IMR-90 (cell line): ENCODE data around the gene COTL1. TPM values are rescaled to one million over a fixed set of nuclear protein-coding genes. Genes with fewer than 3 reads are reported as not detected.

Experiments
- ATAC-seq: fragments of 200-7000 bp; cut with Tn5 transposase; 2 replicates; pipeline ENCODE4 v1.9.1; 2020; ENCODE audit warnings: low read depth, mild to moderate bottlenecking, moderate library complexity
- BruUV-seq: library from RNA; stranded (reverse); fragments of 400-500 nt; replicated peaks from 2 replicates; lab custom pipeline; 2021; lab: Mats Ljungman, UMichigan
- CTCF ChIA-PET: fragments of 300-600 bp; formaldehyde crosslinking; extraction: SDS; loops from one replicate; lab custom pipeline; 2021; ENCODE audit warnings: antibody characterized with exemption; lab: Yijun Ruan, JAX
- POLR2A ChIA-PET: fragments of 300-600 bp; sonication (Branson Sonifier 250); formaldehyde crosslinking; loops from one replicate; lab custom pipeline; 2022; ENCODE audit warnings: antibody characterized with exemption; ENCODE audit not compliant: unreplicated experiment; lab: Charles Lee
- DNase-seq: peaks from one replicate; pipeline ENCODE4 v3.0.0; 2013
- H2AFZ ChIP-seq: replicated peaks from 2 replicates; pipeline ENCODE3; 2013; ENCODE audit warnings: low read length, mild to moderate bottlenecking; ENCODE audit not compliant: poor library complexity
- H2AK5ac ChIP-seq: 2 replicates; pipeline ENCODE4 v1.6.1; 2013; ENCODE audit warnings: low read depth, low read length, inconsistent platforms
- H2AK9ac ChIP-seq: replicated peaks from 2 replicates; pipeline ENCODE3; 2013; ENCODE audit warnings: mild to moderate bottlenecking, low read depth, low read length, moderate library complexity; ENCODE audit not compliant: poor library complexity
- H2BK120ac ChIP-seq: 2 replicates; pipeline ENCODE4 v1.6.1; 2013; ENCODE audit warnings: low read depth, low read length, inconsistent platforms
- H2BK15ac ChIP-seq: 3 replicates; pipeline ENCODE4 v1.6.1; 2013; ENCODE audit warnings: low read depth, low read length, inconsistent platforms
- H2BK20ac ChIP-seq: 2 replicates; pipeline ENCODE4 v1.6.1; 2013; ENCODE audit warnings: low read depth, mild to moderate bottlenecking, inconsistent platforms, low read length, moderate library complexity
- H2BK5ac ChIP-seq: 2 replicates; pipeline ENCODE4 v1.6.1; 2013; ENCODE audit warnings: mild to moderate bottlenecking, low read depth, low read length, inconsistent platforms; ENCODE audit not compliant: poor library complexity, severe bottlenecking
- H3K14ac ChIP-seq: replicated peaks from 2 replicates; pipeline ENCODE4 v1.6.1; 2013; ENCODE audit warnings: low read depth, low read length, inconsistent platforms
- H3K18ac ChIP-seq: 2 replicates; pipeline ENCODE4 v1.6.1; 2013; ENCODE audit warnings: low read depth, low read length, control low read depth
- H3K23ac ChIP-seq: 2 replicates; pipeline ENCODE4 v1.6.1; 2013; ENCODE audit warnings: low read depth, low read length, inconsistent platforms
- H3K27ac ChIP-seq: 2 replicates; pipeline ENCODE4 v1.5.1; 2013; ENCODE audit warnings: mild to moderate bottlenecking, control low read depth, low read length; ENCODE audit not compliant: insufficient read depth
- H3K27me3 ChIP-seq: 2 replicates; pipeline ENCODE4 v1.6.1; 2013; ENCODE audit warnings: low read length; ENCODE audit not compliant: control insufficient read depth, insufficient read depth
- H3K36me3 ChIP-seq: 2 replicates; pipeline ENCODE4 v1.6.1; 2013; ENCODE audit warnings: low read length, mixed read lengths; ENCODE audit not compliant: control insufficient read depth, insufficient read depth
- H3K4ac ChIP-seq: 2 replicates; pipeline ENCODE4 v1.6.1; 2013; ENCODE audit warnings: low read depth, low read length, inconsistent platforms
- H3K4me1 ChIP-seq: 2 replicates; pipeline ENCODE4 v1.6.1; 2013; ENCODE audit warnings: low read length, mixed read lengths; ENCODE audit not compliant: control insufficient read depth, insufficient read depth
- H3K4me2 ChIP-seq: 2 replicates; pipeline ENCODE4 v1.6.1; 2013; ENCODE audit warnings: low read depth, mild to moderate bottlenecking, control low read depth, low read length, moderate library complexity
- H3K4me3 ChIP-seq: 2 replicates; pipeline ENCODE4 v1.5.1; 2013; ENCODE audit warnings: low read depth, mild to moderate bottlenecking, control low read depth, low read length, moderate library complexity; ENCODE audit not compliant: insufficient read depth
- H3K56ac ChIP-seq: 2 replicates; pipeline ENCODE4 v1.6.1; 2013; ENCODE audit warnings: low read length, inconsistent platforms; ENCODE audit not compliant: insufficient read depth; ENCODE audit errors: extremely low read depth
- H3K79me1 ChIP-seq, 2 experiments: 2 replicates each; pipeline ENCODE4 v1.6.1; 2013; ENCODE audit warnings: low read length in 2 of 2, inconsistent platforms in 1 of 2, low read depth in 1 of 2
- H3K9ac ChIP-seq: 2 replicates; pipeline ENCODE4 v1.6.1; 2013; ENCODE audit warnings: low read depth, low read length, control low read depth
- H3K9me1 ChIP-seq: 2 replicates; pipeline ENCODE4 v1.6.1; 2013; ENCODE audit warnings: low read length, inconsistent platforms; ENCODE audit not compliant: insufficient read depth
- H3K9me3 ChIP-seq: 2 replicates; pipeline ENCODE4 v1.6.1; 2013; ENCODE audit warnings: low read length; ENCODE audit not compliant: control insufficient read depth, insufficient read depth
- H4K20me1 ChIP-seq: 2 replicates; pipeline ENCODE4 v1.6.1; 2013; ENCODE audit warnings: low read length, inconsistent platforms; ENCODE audit not compliant: insufficient read depth
- H4K5ac ChIP-seq: 2 replicates; pipeline ENCODE4 v1.6.1; 2013; ENCODE audit warnings: mild to moderate bottlenecking, low read depth, low read length, control low read depth
- H4K8ac ChIP-seq, 2 experiments: 2 replicates each; pipeline ENCODE4 v1.6.1; 2013; ENCODE audit warnings: low read depth in 2 of 2, low read length in 2 of 2, control low read depth in 1 of 2, inconsistent platforms in 1 of 2
- H4K91ac ChIP-seq: 2 replicates; pipeline ENCODE4 v1.6.1; 2013; ENCODE audit warnings: low read depth, low read length, inconsistent platforms; ENCODE audit not compliant: insufficient read depth
- BHLHE40 ChIP-seq: fragments of 150-350 bp; IDR thresholded peaks from 2 replicates; pipeline ENCODE4 v1.6.1; 2016; ENCODE audit warnings: mild to moderate bottlenecking, low read depth, low read length
- CEBPB ChIP-seq: IDR thresholded peaks from 2 replicates; pipeline ENCODE4 v1.6.1; 2012; ENCODE audit warnings: low read depth, low read length, improper control_type of control experiment
- CTCF ChIP-seq: conservative IDR thresholded peaks from 2 replicates; pipeline ENCODE4 v1.5.1; 2012; ENCODE audit warnings: mild to moderate bottlenecking, low read depth, low read length, improper control_type of control experiment
- FOS ChIP-seq: fragments of 150-350 bp; IDR thresholded peaks from 2 replicates; pipeline ENCODE4 v1.6.1; 2016; ENCODE audit warnings: low read depth, low read length
- POLR2A ChIP-seq: IDR thresholded peaks from 2 replicates; pipeline ENCODE4 v1.6.1; 2012; ENCODE audit warnings: mild to moderate bottlenecking, low read depth, low read length
- RFX5 ChIP-seq: IDR thresholded peaks from 2 replicates; pipeline ENCODE4 v1.8.0; 2012; ENCODE audit warnings: low read depth, mild to moderate bottlenecking, low read length, moderate library complexity
- SMC3 ChIP-seq: fragments of 150-350 bp; IDR thresholded peaks from 2 replicates; pipeline ENCODE4 v1.6.1; 2016; ENCODE audit warnings: low read depth, mild to moderate bottlenecking, antibody characterized with exemption, low read length, moderate library complexity
- USF2 ChIP-seq: fragments of 150-350 bp; IDR thresholded peaks from 2 replicates; pipeline ENCODE4 v1.6.1; 2017; ENCODE audit warnings: mild to moderate bottlenecking, antibody characterized with exemption, low read length, low read depth
- WGBS, 2 experiments: methylation state at CpG; one replicate each; pipeline versions ENCODE4 v1.1.5 to v1.1.7; 2013; ENCODE audit warnings: missing lambda C conversion rate in 2 of 2; ENCODE audit not compliant: insufficient read length in 1 of 2; ENCODE audit errors: extremely low coverage in 2 of 2; 5-methylcytosine and 5-hydroxymethylcytosine counted together
- dilution Hi-C: fragments of 300-500 bp; cut with HindIII; formaldehyde crosslinking; loops from one replicate; pipeline ENCODE4 v1.14.3; 2018; ENCODE audit warnings: low sequenced_read_pairs; ENCODE audit not compliant: unreplicated experiment
- in situ Hi-C: fragments of 300-500 bp; cut with MboI; formaldehyde crosslinking; loops from 3 replicates; pipeline ENCODE4 v1.14.3; 2019; ENCODE audit warnings: low sequenced_read_pairs, inconsistent platforms, mixed read lengths
- intact Hi-C: fragments of 100-400 bp; cut with micrococcal nuclease; formaldehyde crosslinking; loops from 2 replicates; pipeline ENCODE4 v1.10.0; 2022
- polyA plus RNA-seq, 3 experiments: library from polyadenylated mRNA; depleted of rRNA; stranded (reverse); fragments of >200 nt; gene quantifications; 2 replicates each; pipeline ENCODE4 v1.2.3, GENCODE V29; 2012; ENCODE audit warnings: low replicate concordance in 1 of 3
- total RNA-seq: library from RNA; depleted of rRNA; stranded (reverse); fragments of >200 nt; gene quantifications from 2 replicates; pipeline ENCODE4 v1.2.3, GENCODE V29; 2012

The COTL1 gene
- total and polyA plus RNA-seq, 2 of the 4 experiments (the other 2 are of a cell fraction) = 144 to 258 TPM

GRCh38 chr16:84569382-84569987, 48.4 kb downstream of the COTL1 start (continued):
- TF ChIP-seq FOS = no peak

- ATAC-seq = no peak
- dilution Hi-C loops = no loop called here
These were observed 49.8 kb downstream of the COTL1 start for GRCh38 chr16:84568066-84568465.

More at GRCh38 chr16:84568066-84568465, 49.8 kb downstream of the COTL1 start:
- no TSS peak for BruUV-seq
- intact Hi-C loops = loop anchor here (5.0 kb wide), 1 partner anchor 44 kb away; no protein-coding TSS in a partner anchor
- Histone ChIP-seq H3K14ac (no peak overlapping the region), H4K20me1 (peaks cover 50% of the 10 kb centered on the region), H3K79me1 (peaks cover 38 to 89% of the 10 kb centered on the region in 2 experiments), H2AK5ac (no peak overlapping the region), H4K5ac (no peak overlapping the region), H3K27ac (no peak overlapping the region), H4K8ac (no peak overlapping the region; a peak in 1 of 4 replicates), H2AFZ (no peak overlapping the region), H2BK5ac (no peak overlapping the region), H2BK20ac (no peak overlapping the region), H3K9me1 (peaks cover 18% of the 10 kb centered on the region; the same call in 1 of the 2 replicates), H3K56ac (no peak overlapping the region), H3K4ac (no peak overlapping the region), H3K4me3 (no peak overlapping the region), H3K4me2 (no peak overlapping the region), H2AK9ac (no peak overlapping the region), H3K36me3 (peaks cover 61% of the 10 kb centered on the region), H3K9ac (no peak overlapping the region), H4K91ac (no peak overlapping the region), H2BK15ac (no peak overlapping the region), H3K4me1 (peaks cover 2% of the 10 kb centered on the region; the same call in 1 of the 2 replicates), H2BK120ac (no peak overlapping the region), H3K18ac (no peak overlapping the region), H3K23ac (no peak overlapping the region), H3K27me3 (no peaks in the 10 kb centered on the region), H3K9me3 (peaks cover 9% of the 10 kb centered on the region)
- DNase-seq = no peak
- ChIA-PET CTCF (no interaction called here), POLR2A (no interaction called here)
- 100% methylated on average over 1 of the region's 9 CpGs; no CpG with 5 or more reads in 1 of the 2 experiments for WGBS, 2 experiments
- no peak for TF ChIP-seq RFX5
- no peak for TF ChIP-seq CTCF
- no peak for TF ChIP-seq CEBPB
- no peak for TF ChIP-seq FOS
- no peak for TF ChIP-seq SMC3
- TF ChIP-seq USF2 = no peak
- TF ChIP-seq BHLHE40 = no peak
- no peak for TF ChIP-seq POLR2A
- in situ Hi-C loops = no loop called here
